Effector CD4-positive, alpha-beta T cell (primary cell): ENCODE results near the gene HDAC4.

Source experiments
- DNase-seq: peaks from one replicate; pipeline ENCODE4 v3.0.0-alpha.2; 2020

HDAC4 gene

DNA sequence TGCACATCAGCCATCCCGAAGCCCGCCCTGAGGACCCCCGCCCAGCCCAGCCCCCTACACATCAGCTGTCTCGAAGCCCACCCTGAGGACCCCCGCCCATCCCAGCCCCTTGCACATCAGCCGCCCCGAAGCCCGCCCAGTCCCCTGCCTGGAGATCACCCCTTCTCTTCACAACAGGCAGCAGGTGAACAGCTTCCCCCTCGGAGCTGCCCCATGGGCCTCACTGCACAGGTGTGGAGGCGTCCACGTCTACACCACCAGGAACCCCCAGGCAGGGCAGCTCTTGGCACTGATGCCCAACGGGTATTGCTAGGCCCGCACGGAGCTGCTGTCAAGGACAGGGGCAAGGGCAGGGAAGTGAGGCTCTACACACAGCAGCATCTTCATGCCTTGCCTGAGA is 137.6 kb downstream of the HDAC4 start:
- DNase-seq = no peak

DNA sequence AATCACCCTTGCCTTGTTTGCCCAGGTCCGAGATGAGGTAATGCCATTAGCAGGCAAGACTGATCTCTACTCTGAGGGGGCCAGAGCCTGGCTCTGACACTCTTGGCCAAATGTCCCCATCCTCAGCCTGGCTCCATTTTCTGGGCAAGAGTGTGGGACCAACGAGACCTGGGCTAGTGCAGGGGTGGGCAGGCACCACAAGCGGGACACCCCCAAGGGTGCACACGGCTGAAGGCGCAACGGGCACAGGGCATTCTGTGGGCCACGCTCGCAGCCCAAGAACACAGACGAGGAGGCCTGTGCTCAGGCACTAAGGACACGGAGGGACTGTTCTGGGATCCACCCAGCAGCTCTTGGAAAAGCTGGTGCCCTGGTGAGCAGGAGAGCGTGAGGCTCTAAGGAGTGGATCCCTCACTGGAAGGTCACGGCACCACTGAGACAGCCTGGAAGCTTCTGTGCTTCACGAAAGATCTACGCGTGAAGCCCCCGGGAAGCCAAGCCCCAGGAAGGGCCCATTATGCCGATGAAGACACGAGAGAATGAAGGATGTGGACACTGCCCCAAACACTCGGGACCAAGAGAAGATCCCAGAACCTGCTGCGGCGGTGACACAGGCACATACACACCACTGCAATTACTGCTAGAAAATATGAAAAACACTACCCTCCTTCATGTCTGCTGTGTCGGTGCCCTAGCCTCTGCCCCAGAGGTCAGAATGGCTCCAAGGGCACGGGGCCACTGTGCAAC is 138.2 kb downstream of the HDAC4 start:
- no peak for DNase-seq

DNA sequence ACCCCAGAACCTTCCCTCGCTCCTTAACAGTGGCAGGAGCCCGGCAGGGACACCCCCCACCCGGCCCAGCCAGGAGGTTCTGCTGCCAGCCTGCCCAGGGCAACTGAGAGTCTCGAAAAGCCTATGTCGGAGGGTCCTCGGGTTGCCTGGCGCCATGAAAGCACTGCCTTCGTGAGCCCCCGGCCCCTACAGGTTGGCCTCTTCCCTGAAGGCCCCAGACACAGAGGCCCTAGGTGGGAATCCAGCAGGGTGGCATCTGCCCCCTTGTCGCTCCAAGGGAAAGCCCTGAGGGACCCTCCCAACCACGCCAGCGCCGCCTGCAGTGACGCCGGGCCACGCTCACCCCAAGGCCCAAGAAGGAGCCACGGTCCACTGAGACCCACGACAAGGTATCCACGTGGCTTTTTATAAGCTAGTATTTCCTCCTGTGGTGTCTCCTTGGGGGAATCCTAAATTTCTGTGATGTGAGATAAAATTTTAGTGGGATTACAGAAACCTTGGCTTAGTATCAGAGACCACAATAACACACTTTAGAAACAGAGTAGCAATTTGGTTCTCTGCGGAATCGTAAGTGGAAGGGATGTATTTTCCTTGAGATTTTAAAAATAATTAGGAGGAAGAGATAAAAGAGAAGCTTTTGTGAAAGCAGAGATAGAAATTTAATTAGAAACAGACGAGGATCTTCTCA is 138.9 kb downstream of the HDAC4 start:
- no peak for DNase-seq

DNA sequence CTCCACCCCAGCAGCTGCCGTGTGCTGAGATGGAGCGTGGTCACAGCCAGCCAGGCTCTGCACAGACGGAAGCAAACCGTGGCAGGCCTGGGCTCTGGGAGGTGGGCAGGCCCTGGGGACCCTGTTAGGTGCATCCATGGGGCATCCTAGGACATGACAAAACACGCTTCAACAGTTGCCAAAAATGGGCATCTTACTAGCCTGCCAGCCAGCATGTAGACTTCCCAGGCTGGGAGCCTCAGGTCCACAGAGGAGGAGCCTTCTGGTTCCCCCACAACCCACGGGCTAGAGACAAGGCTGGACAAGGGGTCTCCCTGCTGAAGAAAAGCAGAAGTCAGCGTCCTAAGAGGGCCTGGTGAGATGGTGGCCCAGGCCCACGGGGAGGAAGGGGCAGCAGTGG is 139.5 kb downstream of the HDAC4 start:
- no peak for DNase-seq

DNA sequence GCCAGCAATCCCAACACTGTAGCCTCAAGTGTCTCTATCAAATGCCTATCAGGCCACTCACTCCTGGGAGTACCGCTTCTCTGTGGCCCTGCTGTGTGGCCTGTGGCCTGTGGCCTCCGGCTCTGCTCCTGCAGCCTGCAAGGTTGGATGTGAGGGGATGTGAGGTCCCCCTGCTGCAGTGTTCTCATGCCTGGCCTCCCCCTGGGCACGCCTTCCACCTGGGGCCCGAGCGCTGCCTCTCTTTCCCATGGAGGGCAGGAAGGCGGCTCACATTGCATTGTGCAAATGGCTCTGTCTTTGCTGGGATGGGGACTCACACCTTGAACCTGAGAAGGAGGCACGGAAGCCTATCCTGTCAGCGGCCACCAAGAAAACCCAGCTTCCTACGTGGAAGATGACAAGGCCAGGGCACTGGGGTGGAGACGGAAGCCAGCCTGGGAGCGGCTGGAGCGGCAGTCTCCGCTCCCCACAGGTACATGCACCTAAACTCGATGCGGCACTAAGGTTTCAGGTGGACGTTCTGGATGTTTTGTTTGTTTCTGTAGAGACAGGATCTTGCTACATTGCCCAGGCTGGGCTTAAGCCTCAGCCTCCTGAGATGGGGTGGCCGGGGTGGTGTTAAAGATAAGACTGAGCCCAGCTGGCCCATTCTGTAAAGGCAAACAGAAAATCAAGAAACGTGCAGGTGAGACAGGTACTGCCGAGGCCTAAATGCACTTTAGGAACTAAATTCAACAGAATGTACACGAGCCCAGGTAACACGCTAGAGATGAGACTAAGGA is 140.1 kb downstream of the HDAC4 start:
- DNase-seq = no peak

DNA sequence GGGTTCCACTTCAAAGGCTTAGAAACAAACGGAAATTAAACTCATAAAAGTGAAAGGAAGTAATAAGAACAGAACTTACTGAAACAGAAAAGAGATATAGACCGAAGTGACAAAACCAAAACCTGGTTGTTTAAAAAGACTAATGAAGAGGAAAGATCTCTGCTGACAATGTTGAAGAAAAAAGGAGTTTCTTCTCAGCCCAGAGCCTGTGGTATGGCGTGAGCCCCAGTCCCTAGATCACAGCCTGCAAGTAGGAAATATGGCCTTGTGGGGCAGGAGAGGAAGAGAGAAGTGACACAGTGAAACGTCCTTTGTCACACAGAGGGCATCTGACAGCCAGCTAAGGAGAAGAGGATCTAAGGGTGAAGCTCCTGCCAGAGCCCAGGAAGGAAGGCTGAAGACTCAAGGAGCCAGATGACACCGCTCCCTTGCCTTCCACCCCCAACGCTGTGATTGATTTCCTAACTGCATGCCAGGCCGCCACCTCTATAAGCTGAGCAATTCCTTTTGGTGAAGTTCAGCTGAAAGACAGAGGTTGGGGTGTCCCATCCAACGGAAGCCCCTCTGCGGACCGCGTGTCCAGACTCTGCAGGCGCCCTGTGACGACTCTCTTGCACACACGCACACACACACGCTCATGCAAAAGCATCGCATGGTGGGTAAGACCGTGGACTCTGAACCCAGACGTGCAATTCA is 141.1 kb downstream of the HDAC4 start:
- no peak for DNase-seq

DNA sequence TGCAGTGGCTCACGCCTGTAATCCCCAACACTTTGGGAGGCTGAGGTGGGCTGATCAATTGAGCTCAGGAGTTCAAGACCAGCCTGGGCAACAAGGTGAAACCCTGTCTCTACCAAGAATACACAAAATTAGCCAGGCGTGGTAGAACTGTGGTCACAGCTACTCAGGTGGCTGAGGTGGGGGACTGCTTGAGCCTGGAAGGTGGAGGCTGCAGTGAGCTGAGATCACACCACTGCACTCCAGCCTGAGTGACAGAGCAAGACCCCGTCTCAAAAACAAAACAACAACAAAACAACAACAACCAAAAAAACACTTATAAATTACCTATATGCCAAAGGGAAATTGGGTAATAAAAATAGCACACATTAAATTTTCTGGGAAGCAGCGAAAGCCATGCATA is 141.6 kb downstream of the HDAC4 start:
- no peak for DNase-seq

DNA sequence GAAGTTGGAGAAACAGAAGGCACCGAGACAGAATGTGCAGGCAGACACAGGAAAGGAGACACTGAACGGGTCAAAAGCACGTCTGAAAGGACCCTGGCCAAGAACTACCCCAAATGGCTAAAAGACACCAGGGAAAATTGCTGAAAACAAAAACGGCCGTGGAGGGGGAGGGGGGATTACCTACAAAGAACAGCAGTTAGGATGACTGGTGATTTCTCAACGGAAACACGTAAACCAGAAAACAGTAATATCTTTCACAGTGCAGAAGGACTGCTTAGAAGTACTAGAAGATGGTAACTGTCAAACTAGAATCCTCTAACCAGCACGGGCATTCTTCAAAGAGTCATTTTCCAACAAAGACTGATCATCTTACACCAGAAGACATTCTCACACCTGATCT is 142.6 kb downstream of the HDAC4 start:
- no peak for DNase-seq

DNA sequence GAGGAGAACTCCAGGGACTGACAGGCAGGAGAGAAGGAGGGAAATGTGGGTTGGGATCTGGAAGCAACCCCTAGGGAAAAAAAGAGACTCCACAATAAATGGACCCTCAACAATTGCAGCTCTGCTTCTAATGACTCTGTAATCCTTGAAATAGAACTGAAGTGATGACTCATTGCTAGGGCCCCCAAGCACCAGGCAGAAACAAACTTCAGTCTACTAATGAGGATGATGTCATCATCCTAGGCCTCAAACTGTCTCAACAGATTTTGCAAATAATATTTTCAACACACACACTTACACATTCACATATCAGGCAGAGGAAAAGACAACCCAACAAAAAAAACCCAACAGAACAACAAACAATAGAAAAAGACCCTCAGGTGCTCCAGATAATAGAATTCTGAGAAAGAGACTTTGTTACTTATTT is 143.3 kb downstream of the HDAC4 start:
- DNase-seq = no peak

DNA sequence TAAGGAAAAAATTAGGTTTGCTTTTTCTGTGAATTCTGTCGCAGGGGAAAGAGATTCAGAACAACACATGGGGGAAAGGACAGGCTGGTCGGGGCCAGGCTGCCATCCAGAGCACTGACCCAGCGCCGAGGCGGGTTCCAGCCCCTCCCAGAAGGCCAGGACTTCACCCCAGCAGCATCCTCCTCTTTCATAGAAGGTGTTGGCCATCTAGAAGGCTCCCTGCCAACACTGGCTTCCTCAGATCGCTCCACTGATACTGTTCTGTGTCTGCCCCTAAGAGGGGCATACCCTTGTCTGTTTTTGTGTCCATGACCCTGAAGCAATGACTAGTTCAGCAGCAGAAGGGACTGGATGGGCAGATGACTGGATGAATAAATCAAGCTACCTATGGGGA is 144.5 kb downstream of the HDAC4 start:
- no peak for DNase-seq

DNA sequence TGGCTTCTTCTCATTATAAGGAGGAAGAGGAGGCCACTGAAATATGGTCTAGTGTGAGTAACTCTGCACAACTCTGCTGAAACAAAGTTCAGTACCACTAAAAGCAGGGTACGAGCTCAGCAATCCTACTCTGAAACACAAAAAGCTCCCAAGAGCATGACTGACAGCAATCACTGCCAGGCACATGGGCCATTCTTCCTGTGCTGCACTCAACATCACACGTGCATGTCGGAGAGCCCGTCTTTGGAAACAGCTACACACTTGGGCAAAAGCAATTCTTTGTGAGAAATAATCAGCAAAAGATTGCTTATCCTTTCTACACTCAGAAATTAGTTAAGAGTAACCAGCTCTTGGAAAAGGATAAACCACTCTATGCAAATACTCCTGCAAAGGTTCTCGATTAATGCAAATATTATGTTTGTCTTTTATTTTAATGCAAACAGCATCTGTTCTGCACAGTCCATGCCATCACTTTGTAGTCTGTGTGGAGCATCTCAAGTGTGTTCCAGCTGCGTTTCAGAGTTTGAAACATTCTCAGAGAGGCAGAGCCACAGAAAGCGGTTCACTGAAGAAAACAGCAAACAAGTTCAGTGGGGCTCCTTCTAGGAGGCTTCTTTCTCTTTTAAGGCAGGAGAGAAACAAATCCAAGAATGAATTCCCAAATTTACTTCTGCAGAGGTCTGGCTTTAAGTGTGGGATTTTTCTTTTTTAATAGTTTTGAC is 145.0 kb downstream of the HDAC4 start:
- DNase-seq = no peak

DNA sequence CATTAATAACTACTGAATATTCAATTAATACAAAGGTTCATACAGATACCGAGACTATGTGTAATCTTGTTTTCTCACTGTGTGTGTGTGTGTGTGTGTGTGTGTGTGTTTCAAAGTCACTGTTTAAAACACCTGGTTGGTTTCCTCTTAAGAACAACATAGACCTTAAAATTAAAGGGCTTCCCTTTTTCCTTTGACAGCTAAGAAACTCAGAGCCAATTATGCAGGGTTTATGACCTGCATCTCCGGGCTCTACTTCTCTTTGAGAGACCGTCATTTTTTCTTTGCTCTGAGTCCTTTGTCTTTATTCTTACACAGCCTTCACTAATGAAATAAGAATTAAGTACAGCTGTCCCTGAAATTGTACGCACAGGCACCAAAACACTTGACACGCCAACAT is 145.6 kb downstream of the HDAC4 start:
- no peak for DNase-seq

DNA sequence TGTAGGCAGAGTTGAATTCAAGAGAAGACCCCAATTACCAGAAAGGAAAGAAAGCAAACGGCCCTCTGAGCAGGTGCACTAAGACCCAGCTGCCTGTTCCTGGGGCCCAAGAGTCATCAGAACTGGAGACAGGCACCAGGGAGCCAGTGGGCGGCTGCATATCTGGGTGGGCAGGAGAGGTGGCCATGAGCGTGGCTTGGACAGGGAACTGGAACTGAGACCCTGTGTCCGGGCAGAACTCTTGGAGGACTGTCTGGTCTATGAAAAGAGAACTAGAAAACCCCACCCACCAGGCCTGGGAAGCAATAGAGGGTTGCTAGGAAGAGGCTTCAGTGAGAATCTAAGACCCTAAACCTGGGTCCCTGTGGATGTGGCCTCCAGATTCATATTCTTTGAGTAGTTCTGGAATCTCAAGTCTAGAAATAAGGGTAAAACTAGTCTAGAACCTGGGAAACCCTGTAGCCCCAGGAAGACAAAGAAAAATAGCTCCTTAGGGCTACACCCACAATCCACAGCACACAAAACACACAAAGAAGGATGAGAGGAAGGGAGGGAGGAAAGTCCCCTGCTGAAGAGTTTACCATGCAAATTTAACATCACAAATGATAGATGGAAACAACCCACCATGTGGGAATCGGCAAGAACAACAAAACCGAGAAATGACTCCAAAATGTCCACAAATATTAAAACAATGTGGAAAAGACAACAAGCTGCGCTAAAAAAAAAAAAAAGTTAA is 147.0 kb downstream of the HDAC4 start:
- DNase-seq = no peak

DNA sequence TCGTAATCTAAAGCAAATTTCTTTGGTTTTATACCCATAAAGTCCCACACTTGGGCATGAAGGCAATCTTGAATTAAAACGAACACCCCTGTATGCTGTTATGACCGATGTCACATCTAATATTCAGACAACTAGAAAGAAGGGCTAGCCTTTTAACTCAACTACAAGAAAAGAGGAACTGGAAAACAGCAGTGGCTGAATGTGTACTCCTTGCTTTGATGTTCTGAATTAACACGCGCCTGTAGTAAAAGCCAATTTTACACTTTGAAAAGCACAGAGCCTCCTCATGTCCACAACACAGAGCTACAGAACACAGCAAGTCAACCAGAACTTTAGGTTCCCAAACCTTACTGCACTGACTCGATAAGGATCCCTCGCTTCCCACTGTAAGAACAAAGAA is 147.6 kb downstream of the HDAC4 start:
- DNase-seq = no peak

DNA sequence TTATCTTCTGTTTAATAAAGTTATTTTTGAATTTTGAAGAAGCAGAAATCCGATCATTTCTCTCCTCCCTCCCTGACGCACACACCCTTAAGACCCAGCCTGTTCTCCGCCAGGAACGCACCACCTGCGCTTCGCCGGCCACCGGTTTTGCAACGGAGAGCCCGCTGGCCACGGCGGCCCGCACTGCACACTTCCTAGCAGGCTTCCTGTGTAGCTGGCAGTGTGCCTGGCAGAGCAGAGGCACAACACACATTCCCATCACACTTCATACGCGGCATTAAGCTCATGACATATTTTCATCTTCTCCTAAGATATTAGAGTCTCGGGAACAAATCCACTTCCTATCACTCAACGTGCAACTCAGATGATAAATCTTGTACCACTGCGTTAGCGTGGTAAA is 148.0 kb downstream of the HDAC4 start:
- DNase-seq = no peak

DNA sequence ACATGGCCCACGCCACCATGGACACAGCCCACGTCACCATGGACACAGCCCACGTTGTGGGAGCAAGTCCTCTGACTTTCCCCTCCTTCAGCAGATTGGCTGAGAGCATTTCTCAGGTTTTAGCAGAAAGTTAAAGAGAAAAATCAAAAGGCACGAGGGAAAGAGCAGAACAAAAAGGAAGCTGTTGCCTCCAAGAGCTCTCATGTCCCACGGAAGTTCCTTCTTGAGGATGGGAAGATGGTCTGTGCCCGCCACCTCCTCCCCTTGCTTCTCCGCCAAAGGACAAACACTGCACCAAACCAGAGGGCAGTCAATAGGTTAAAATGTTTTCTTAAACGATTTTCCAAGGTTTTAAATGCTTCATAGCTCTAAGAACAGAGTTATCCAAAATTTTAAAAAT is 148.4 kb downstream of the HDAC4 start:
- no peak for DNase-seq

DNA sequence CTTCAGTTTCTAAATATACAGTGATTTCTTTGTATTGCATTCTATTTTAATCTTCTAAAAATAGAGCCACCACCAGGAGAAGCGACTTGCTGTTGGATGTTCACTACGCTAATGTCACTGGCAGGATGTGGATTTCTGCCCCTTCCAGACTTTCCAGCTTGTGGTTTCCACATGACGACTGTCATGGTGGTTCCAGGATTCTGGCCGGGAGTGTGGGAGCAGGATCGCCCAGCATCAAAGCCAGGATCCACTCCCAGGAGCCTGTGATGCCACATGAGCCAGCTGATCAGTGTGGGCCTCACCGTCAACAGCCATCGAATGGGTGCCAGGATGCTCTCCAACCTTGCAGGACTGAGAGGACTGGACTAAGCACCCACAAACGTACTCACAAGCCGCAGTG is 148.8 kb downstream of the HDAC4 start:
- DNase-seq = no peak

DNA sequence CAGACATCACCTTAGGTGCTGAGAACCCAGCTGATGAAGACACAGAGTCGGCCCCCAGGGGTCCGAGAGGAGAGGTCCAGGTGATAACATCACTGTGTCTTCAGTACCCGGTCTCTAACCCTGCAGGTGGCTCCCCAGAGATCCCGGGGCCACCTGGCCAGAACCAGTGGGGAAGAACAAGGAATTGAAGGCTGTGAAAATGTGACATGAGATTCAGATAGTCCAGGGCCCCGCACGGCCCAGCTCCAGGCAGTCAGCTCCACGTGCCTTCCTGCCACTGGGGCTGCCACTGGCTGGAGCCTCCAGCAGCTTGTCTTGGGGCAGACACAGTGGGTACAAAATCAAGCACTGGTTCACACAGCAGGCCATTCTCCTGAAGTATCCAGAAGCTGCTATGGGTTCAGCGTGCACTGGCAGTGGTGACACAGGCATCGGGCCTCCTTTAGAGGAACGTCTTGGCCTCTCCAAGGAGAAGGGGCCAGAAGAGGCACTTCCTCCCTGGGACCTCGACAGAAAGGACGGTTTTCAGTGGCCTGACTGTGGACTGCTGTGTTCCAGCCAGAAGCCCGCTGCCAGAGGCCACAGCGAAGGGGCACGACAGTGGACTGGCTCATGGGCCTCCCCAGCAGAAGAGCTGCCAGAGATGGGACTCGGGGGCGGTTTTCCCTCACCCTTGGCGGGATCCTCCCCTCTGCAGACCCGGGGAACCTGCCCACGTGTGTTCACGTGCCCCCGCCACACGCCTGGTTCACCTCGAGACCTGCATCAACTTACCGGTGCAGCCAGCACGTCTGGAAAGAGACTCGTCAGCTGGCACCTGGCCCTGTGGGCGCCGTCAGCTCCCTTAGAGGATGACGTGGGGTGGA is 150.4 kb downstream of the HDAC4 start:
- DNase-seq = no peak

DNA sequence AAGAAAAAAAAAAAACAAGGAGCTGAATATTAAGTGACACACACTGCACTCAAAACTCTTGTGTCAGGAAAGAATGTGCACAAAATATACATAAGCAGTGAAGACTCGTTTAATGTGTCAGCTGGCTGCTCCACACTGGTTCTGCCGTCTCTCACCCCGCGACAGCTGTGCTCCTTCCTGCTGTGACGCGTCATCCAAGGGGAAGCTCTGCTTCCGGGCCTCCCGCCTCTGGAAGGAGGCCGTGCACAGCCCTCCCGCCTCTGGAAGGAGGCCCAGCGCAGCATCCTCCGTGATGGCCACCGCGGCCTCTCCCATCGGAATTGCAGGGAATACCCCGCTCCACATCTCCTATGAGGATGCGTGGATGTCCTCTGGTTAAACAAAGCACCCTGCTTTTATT is 151.0 kb downstream of the HDAC4 start:
- no peak for DNase-seq

DNA sequence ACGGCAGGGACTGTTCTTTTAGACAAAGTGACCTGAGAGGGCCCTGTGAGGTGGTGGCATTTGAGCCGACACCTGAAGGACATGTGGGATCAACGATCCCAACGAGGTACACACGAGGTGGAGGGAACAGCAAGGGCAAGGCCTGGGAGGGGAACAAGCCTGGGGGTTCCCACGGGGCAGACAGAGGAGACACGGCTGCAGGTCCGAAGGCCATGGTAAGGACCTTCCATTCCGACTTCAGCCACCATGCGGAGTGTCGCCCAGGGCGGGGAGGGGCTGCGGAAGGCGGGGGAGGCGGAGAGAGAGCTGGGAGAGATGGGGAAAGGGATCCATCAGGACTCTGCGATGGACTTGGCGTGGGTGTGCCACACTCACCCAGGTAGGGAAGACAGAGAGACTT is 151.8 kb downstream of the HDAC4 start:
- DNase-seq = no peak
